ENCODE measurements around the gene TMPRSS2.

TMPRSS2 gene

DNA sequence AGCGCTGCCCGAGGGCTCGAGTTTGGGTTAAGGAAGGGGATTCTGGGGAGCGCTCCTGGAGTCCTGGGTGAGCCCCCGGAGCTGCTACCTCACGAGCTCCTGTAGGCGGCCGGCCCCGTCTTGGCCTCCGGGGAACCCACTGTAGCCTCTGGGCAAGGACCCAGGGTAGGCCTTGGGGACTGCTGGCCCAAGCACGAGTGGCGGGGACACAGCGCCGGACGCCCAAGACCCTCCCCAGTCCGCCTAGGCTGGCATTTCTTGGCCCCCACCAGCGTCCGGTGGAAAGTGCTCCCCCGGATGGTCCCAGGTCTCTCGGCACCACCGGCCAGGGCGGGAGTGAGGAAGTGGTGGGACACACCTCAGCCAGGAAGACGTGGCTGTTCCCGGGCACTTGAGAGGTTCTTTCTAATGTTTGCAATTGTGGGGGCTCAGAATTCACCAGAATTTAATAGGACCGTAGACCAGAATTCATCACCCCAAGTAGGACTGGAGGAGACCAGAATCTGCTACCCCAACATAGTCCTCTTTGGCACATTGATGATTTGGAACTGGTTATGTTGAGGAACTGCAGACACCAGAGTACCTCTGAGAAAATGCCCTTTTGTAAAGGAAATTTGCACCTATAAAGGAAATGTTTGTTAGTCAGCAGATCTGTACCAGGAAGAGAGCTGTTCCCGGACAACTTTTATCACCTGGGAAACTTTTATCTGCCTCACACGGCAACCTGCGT, 622 bp upstream of the TMPRSS2 start:
- peak overlapping the region; percentile 62 for H3K27ac ChIP-seq (ENCODE audit: low read length)
- peaks cover 0 to 14% of the 10 kb centered on the region in 2 donors for H3K4me1 ChIP-seq (ENCODE audit: control insufficient read depth in 1 of 2, insufficient read depth in 2 of 2, low read length in 2 of 2)
- peaks cover 12% of the 10 kb centered on the region for H3K27me3 ChIP-seq (ENCODE audit: low read depth, low read length)
- no peak overlapping the region for H3K4me3 ChIP-seq (ENCODE audit: low read depth in 1 of 2, low read length in 2 of 2)
- H3K9me3 ChIP-seq (ENCODE audit: control insufficient read depth in 1 of 2, low read length in 2 of 2): no peaks in the 10 kb centered on the region
- H3K36me3 ChIP-seq (ENCODE audit: control insufficient read depth in 1 of 2, insufficient read depth in 2 of 2, low read length in 2 of 2): no peaks in the 10 kb centered on the region

DNA sequence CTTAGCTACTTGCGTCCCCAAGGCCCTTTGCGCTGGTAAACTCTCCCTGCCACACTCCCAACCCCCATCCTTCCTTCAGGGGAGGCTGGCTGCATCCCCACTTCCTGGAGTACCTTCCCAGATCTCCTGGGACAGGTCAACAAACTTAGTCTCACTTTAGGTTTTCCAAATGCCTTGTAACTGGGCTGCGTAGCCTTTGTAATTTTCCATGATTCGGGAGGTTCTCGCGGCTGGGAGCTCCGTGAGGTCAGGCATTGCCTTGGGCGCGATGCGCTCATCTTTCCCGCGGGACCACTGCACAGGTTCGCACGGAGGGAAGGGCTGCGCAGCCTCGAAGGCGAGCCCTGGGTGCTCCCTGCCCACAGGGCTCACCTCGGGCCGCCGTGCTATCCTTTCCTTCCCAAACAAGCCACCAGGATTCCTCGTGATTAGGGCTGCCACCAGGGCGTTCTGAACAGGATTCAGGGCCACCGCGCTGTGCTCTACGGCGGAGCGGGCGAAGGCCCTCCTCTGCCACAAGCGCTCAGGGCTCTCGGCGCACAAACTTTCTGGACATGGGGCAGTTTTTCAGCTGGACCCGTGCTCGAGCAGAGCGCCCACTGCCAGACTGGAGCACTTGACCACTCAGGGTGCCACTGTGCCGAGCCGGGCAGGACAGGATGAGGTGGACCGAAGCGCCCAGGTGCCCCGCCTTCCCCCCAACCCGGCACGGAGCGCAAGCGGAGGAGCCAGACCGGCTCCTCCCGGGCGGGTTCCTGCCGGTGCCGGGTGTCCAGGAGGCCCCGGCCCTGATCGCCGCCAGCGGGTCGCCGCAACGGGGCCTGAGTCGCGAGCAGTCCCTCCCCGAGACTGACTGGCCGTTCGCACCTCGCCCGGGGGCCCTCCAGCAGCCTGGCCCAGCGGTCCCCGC, 1.1 kb downstream of the TMPRSS2 start:
- H3K9me3 ChIP-seq (ENCODE audit: control insufficient read depth in 1 of 2, low read length in 2 of 2): no peaks in the 10 kb centered on the region
- peaks cover 0 to 14% of the 10 kb centered on the region in 2 donors for H3K4me1 ChIP-seq (ENCODE audit: control insufficient read depth in 1 of 2, insufficient read depth in 2 of 2, low read length in 2 of 2)
- H3K27me3 ChIP-seq (ENCODE audit: low read depth, low read length): peaks cover 12% of the 10 kb centered on the region
- no peaks in the 10 kb centered on the region for H3K36me3 ChIP-seq (ENCODE audit: control insufficient read depth in 1 of 2, insufficient read depth in 2 of 2, low read length in 2 of 2)
- H3K4me3 ChIP-seq (ENCODE audit: low read depth in 1 of 2, low read length in 2 of 2): peak overlapping the region; percentile 41 to 46
- peak overlapping the region; percentile 84 for H3K27ac ChIP-seq (ENCODE audit: low read length)

DNA sequence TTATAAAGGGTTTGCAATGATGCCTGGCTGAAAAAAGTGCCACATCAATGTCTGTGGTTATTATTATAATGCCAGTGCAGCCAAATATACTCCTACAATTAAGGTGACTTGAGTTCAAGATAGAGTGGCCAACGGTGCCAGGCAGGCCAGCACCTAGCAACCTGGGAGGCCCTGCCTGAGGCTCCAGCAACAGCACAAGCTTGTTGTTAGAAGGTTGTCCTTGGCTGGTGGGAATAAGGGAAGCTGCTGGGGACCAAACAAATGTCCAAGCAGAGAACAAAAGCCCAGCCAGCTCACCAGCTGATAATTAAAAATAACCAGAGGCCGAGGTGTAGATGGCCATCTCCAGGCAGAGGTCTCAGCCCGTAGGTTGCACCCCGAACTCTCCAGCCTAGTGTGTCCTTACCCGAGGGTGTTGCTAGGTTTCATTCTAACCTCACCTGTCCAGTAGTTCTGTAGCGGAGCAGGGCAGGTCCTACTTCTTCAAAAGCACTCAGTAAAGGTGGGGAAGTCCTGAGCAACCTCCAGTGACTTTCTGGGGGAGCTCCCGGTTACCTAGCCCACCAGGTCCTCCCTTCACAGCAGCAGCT, 1.9 kb downstream of the TMPRSS2 start:
- Histone ChIP-seq H3K27me3 (ENCODE audit: low read depth, low read length) (peaks cover 12% of the 10 kb centered on the region), H3K9me3 (ENCODE audit: control insufficient read depth in 1 of 2, low read length in 2 of 2) (no peaks in the 10 kb centered on the region), H3K36me3 (ENCODE audit: control insufficient read depth in 1 of 2, insufficient read depth in 2 of 2, low read length in 2 of 2) (no peaks in the 10 kb centered on the region), H3K4me1 (ENCODE audit: control insufficient read depth in 1 of 2, insufficient read depth in 2 of 2, low read length in 2 of 2) (peaks cover 0 to 14% of the 10 kb centered on the region in 2 donors), H3K27ac (ENCODE audit: low read length) (peak overlapping the region; percentile 84), H3K4me3 (ENCODE audit: low read depth in 1 of 2, low read length in 2 of 2) (peak overlapping the region in 1 of 2 donors; percentile 41)

DNA sequence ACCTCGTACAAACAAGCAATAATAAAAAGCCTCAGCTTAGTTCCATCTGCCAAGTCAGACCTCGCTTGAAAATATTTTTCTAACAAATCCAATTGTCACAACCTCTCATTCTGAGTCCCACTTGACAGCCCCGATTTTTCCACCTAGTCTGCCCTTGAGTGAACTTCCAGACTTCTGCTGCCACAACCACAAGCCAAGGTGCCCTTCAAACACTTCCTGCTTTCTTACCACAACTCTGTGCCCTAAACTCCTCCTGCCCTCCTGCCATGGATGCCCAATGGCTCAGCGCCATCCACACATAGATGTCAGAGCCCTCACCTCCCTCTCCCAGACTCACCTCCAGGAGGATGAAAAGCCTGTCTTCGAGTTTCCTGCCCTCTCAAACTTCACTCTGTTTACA, 3.9 kb downstream of the TMPRSS2 start:
- no peaks in the 10 kb centered on the region for H3K9me3 ChIP-seq (ENCODE audit: control insufficient read depth in 1 of 2, low read length in 2 of 2)
- peak overlapping the region in 1 of 2 donors; percentile 41 for H3K4me3 ChIP-seq (ENCODE audit: low read depth in 1 of 2, low read length in 2 of 2)
- peaks cover 0 to 14% of the 10 kb centered on the region in 2 donors for H3K4me1 ChIP-seq (ENCODE audit: control insufficient read depth in 1 of 2, insufficient read depth in 2 of 2, low read length in 2 of 2)
- H3K27ac ChIP-seq (ENCODE audit: low read length): peak overlapping the region; percentile 84
- peaks cover 7% of the 10 kb centered on the region for H3K27me3 ChIP-seq (ENCODE audit: low read depth, low read length)
- no peaks in the 10 kb centered on the region for H3K36me3 ChIP-seq (ENCODE audit: control insufficient read depth in 1 of 2, insufficient read depth in 2 of 2, low read length in 2 of 2)

DNA sequence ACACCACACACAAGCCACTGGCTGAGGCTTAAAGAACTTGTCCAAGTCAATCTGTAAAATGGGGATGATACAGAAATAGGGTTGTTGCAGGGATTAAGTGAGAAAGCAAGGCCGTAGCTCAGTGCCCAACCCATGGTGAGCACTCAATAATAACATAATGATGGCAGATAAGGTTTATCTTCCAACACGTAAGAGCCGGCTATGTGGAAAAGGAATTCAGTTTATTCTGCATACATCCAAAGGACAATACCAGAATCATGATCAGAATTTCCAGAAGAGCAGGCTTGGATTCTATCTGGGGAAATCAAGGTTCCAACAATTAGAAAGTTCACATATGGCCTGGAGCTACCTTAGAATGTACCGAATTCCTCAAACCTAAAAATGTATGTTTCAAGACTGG, 4.6 kb downstream of the TMPRSS2 start:
- H3K27me3 ChIP-seq (ENCODE audit: low read depth, low read length): peaks cover 4% of the 10 kb centered on the region
- H3K9me3 ChIP-seq (ENCODE audit: control insufficient read depth in 1 of 2, low read length in 2 of 2): no peaks in the 10 kb centered on the region
- H3K4me1 ChIP-seq (ENCODE audit: control insufficient read depth in 1 of 2, insufficient read depth in 2 of 2, low read length in 2 of 2): peaks cover 0 to 14% of the 10 kb centered on the region in 2 donors
- H3K4me3 ChIP-seq (ENCODE audit: low read depth in 1 of 2, low read length in 2 of 2): no peak overlapping the region
- H3K36me3 ChIP-seq (ENCODE audit: control insufficient read depth in 1 of 2, insufficient read depth in 2 of 2, low read length in 2 of 2): no peaks in the 10 kb centered on the region
- H3K27ac ChIP-seq (ENCODE audit: low read length): peak overlapping the region; percentile 63

DNA sequence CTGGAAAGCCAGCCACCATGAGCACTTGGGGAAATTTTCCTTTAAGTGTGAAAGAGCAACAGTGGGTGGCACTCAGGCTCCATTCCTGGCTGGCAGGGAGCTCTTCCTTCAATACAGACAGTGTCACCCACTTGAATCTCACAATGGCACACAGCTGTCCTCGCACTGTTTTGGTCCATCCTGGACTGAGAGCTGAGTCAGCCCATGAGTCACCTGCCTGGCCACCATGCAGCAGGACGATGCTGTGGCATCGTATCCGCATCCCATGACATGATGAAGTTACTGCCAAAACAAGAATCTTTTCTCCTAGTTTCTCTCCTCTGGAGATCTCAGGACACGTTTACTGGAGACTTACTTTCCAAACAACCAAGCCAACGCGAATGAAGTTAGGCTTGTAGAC, 6.0 kb downstream of the TMPRSS2 start:
- H3K27me3 ChIP-seq (ENCODE audit: low read depth, low read length): peaks cover 4% of the 10 kb centered on the region
- peak overlapping the region; percentile 64 for H3K27ac ChIP-seq (ENCODE audit: low read length)
- no peak overlapping the region for H3K4me3 ChIP-seq (ENCODE audit: low read depth in 1 of 2, low read length in 2 of 2)
- no peaks in the 10 kb centered on the region for H3K9me3 ChIP-seq (ENCODE audit: control insufficient read depth in 1 of 2, low read length in 2 of 2)
- no peaks in the 10 kb centered on the region for H3K36me3 ChIP-seq (ENCODE audit: control insufficient read depth in 1 of 2, insufficient read depth in 2 of 2, low read length in 2 of 2)
- peaks cover 0 to 2% of the 10 kb centered on the region in 2 donors for H3K4me1 ChIP-seq (ENCODE audit: control insufficient read depth in 1 of 2, insufficient read depth in 2 of 2, low read length in 2 of 2)

DNA sequence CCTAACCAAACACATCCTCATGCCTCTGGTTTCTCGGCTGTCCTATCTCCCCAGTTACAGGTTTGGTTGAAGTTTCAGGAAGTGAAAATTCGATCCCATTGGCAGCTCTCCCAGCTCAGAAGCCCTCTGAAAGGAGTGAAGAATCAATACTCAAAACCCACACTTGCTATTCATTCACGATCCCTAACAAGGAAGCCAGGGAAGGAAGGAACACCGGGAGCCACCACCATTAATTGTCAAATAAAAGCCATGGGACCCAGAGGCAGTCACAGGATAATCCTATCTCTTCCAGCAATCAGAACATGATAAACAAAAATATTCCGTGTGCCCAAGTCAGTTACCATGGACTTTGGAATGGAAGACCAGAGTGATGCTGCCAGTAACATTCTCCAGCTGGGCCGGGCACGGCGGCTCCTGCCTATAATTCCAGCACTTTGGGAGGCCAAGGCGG, 7.0 kb downstream of the TMPRSS2 start:
- Histone ChIP-seq H3K27ac (ENCODE audit: low read length) (peak overlapping the region; percentile 66), H3K4me1 (ENCODE audit: control insufficient read depth in 1 of 2, insufficient read depth in 2 of 2, low read length in 2 of 2) (no peaks in the 10 kb centered on the region), H3K4me3 (ENCODE audit: low read depth in 1 of 2, low read length in 2 of 2) (no peak overlapping the region)

DNA sequence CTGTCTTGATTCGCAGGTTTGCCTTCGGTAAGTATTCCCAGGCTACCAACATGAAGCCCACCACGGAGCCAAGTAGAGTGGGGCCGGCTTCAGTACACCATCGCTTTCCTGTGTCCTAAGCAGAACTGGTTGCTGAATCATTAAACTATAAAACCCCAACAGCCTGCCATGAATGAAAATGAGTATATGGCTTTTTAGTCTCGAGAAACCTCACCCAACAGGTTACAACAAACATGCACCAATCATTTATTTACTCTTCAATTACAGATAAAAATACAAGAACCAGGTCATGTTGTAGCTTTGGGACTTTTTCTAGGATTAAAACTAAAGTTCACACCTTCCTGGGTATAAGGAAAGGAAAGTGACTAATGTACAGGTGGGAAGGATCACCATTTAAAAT, 7.6 kb downstream of the TMPRSS2 start:
- no peaks in the 10 kb centered on the region for H3K9me3 ChIP-seq (ENCODE audit: control insufficient read depth in 1 of 2, low read length in 2 of 2)
- no peaks in the 10 kb centered on the region for H3K4me1 ChIP-seq (ENCODE audit: control insufficient read depth in 1 of 2, insufficient read depth in 2 of 2, low read length in 2 of 2)
- peak overlapping the region; percentile 66 for H3K27ac ChIP-seq (ENCODE audit: low read length)
- no peak overlapping the region for H3K4me3 ChIP-seq (ENCODE audit: low read depth in 1 of 2, low read length in 2 of 2)
- no peaks in the 10 kb centered on the region for H3K27me3 ChIP-seq (ENCODE audit: low read depth, low read length)
- no peaks in the 10 kb centered on the region for H3K36me3 ChIP-seq (ENCODE audit: control insufficient read depth in 1 of 2, insufficient read depth in 2 of 2, low read length in 2 of 2)

More for the DNA sequence above, 7.0 kb downstream of the TMPRSS2 start:
- Histone ChIP-seq H3K27me3 (ENCODE audit: low read depth, low read length) (no peaks in the 10 kb centered on the region), H3K36me3 (ENCODE audit: control insufficient read depth in 1 of 2, insufficient read depth in 2 of 2, low read length in 2 of 2) (no peaks in the 10 kb centered on the region), H3K9me3 (ENCODE audit: control insufficient read depth in 1 of 2, low read length in 2 of 2) (no peaks in the 10 kb centered on the region)

DNA sequence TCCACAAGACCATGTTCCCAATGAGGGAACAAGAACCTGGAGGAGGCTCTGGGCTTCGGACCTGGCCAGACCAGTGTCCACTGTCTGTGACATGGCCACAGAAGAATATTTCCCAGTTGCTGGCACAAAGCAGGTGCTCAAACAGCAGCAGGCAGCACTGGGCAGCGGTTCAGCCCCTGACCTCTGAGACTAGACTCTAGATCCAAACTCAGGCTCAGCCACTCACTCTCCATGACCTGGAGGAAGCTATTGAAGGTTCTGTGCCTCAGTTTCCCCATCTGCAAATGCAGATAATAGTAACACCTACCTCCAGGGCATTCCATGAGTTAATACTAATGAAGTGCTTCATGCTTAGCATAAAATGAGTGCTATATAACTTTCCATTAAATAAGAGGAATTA, 8.0 kb downstream of the TMPRSS2 start:
- Histone ChIP-seq H3K9me3 (ENCODE audit: control insufficient read depth in 1 of 2, low read length in 2 of 2) (no peaks in the 10 kb centered on the region), H3K27me3 (ENCODE audit: low read depth, low read length) (no peaks in the 10 kb centered on the region), H3K36me3 (ENCODE audit: control insufficient read depth in 1 of 2, insufficient read depth in 2 of 2, low read length in 2 of 2) (no peaks in the 10 kb centered on the region), H3K4me1 (ENCODE audit: control insufficient read depth in 1 of 2, insufficient read depth in 2 of 2, low read length in 2 of 2) (no peaks in the 10 kb centered on the region), H3K4me3 (ENCODE audit: low read depth in 1 of 2, low read length in 2 of 2) (no peak overlapping the region), H3K27ac (ENCODE audit: low read length) (peak overlapping the region; percentile 10)

DNA sequence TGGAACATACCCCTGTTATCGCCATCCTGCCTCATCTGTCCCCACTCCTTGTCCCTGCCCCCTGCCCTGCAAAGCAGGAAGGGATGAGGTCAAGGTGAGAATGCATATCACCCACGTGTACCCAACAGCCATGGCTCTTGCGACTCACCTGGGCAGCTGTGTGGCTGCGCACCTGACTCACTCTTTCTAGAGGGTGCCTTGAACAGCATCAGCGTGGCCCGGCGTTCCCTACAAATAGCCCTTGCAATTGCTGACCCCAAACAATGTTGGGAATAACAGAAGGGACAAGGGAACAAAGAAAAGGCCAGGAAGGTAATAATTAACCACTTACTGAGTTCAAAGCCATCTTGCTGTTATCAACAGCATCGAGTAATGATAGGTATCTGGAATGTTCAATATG, 10.2 kb downstream of the TMPRSS2 start:
- Histone ChIP-seq H3K36me3 (ENCODE audit: control insufficient read depth in 1 of 2, insufficient read depth in 2 of 2, low read length in 2 of 2) (peaks cover 0 to 3% of the 10 kb centered on the region in 2 donors), H3K27ac (ENCODE audit: low read length) (peak overlapping the region; percentile 19), H3K4me3 (ENCODE audit: low read depth in 1 of 2, low read length in 2 of 2) (no peak overlapping the region), H3K27me3 (ENCODE audit: low read depth, low read length) (no peaks in the 10 kb centered on the region), H3K9me3 (ENCODE audit: control insufficient read depth in 1 of 2, low read length in 2 of 2) (no peaks in the 10 kb centered on the region), H3K4me1 (ENCODE audit: control insufficient read depth in 1 of 2, insufficient read depth in 2 of 2, low read length in 2 of 2) (no peaks in the 10 kb centered on the region)

DNA sequence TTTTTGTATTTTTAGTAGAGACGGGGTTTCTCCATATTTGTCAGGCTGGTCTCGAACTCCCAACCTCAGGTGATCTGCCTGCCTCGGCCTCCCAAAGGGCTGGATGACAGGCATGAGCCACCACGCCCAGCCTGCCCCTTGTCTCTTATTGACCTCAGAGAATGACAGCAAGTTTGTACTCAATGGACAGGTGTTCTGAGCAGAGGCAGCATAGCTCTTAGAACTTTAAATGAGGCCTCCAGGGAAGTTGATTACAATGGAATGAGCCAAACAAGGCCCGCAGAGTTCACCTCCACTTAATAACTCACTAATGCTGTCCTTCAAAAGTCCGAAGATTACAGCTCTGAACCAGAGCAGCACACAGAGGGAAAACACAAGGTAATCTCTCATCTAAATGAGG, 10.9 kb downstream of the TMPRSS2 start:
- no peak overlapping the region for H3K27ac ChIP-seq (ENCODE audit: low read length)
- no peaks in the 10 kb centered on the region for H3K27me3 ChIP-seq (ENCODE audit: low read depth, low read length)
- no peak overlapping the region for H3K4me3 ChIP-seq (ENCODE audit: low read depth in 1 of 2, low read length in 2 of 2)
- no peaks in the 10 kb centered on the region for H3K4me1 ChIP-seq (ENCODE audit: control insufficient read depth in 1 of 2, insufficient read depth in 2 of 2, low read length in 2 of 2)
- peaks cover 0 to 3% of the 10 kb centered on the region in 2 donors for H3K36me3 ChIP-seq (ENCODE audit: control insufficient read depth in 1 of 2, insufficient read depth in 2 of 2, low read length in 2 of 2)
- H3K9me3 ChIP-seq (ENCODE audit: control insufficient read depth in 1 of 2, low read length in 2 of 2): no peaks in the 10 kb centered on the region
